Erythroblast (primary cell): ENCODE measurements around the gene SELENOT.

Experiments
- GATA1 ChIP-seq: IDR thresholded peaks from 2 replicates; pipeline ENCODE4 v1.6.1; 2011; ENCODE audit warnings: low read depth, mild to moderate bottlenecking, control low read depth, low read length, moderate library complexity
- POLR2A ChIP-seq: IDR thresholded peaks from 2 replicates; pipeline ENCODE4 v1.6.1; 2011; ENCODE audit warnings: mild to moderate bottlenecking, low read length

GRCh38 chr3:150666167-150666566, 63.0 kb downstream of the SELENOT start:
- TF ChIP-seq POLR2A (no peak), GATA1 (no peak)
